ENCODE measurements around the gene AMIGO3. TPM values are rescaled to one million over a fixed set of nuclear protein-coding genes. Genes with fewer than 3 reads are reported as not detected.

Gene AMIGO3
- total and polyA plus RNA-seq, 9 donors = 0.22 to 2.0 (median 0.34) TPM; not detected in 4

GRCh38 chr3:49703956-49704355, 15.5 kb downstream of the AMIGO3 start:
- no peaks in the 10 kb centered on the region for H3K4me1 ChIP-seq (ENCODE audit: insufficient read depth)
- no peaks in the 10 kb centered on the region for H3K36me3 ChIP-seq
- intact Hi-C loops (cut with DNase I) = loop anchor here in 1 of 4 donors (10.0 kb wide), 1 partner anchor 201 kb away; the partner anchor contains the start of gene MST1R
- 84 to 85% (median 85%) methylated on average over 7 of the region's 7 CpGs for WGBS, 3 donors
- DNase-seq = no peak
- H3K27me3 ChIP-seq = no peaks in the 10 kb centered on the region
- H3K9me3 ChIP-seq = no peaks in the 10 kb centered on the region
- H3K4me3 ChIP-seq = no peak overlapping the region
- TF ChIP-seq POLR2A (IDR thresholded peaks at IDR 0.05) = no peak
- TF ChIP-seq EP300 (IDR thresholded peaks at IDR 0.05) = no peak
- TF ChIP-seq, protein P1, sequence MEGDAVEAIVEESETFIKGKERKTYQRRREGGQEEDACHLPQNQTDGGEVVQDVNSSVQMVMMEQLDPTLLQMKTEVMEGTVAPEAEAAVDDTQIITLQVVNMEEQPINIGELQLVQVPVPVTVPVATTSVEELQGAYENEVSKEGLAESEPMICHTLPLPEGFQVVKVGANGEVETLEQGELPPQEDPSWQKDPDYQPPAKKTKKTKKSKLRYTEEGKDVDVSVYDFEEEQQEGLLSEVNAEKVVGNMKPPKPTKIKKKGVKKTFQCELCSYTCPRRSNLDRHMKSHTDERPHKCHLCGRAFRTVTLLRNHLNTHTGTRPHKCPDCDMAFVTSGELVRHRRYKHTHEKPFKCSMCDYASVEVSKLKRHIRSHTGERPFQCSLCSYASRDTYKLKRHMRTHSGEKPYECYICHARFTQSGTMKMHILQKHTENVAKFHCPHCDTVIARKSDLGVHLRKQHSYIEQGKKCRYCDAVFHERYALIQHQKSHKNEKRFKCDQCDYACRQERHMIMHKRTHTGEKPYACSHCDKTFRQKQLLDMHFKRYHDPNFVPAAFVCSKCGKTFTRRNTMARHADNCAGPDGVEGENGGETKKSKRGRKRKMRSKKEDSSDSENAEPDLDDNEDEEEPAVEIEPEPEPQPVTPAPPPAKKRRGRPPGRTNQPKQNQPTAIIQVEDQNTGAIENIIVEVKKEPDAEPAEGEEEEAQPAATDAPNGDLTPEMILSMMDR (IDR thresholded peaks at IDR 0.05) = no peak
- no peak overlapping the region for H3K27ac ChIP-seq

GRCh38 chr3:49703443-49703927, 16.0 kb downstream of the AMIGO3 start:
- TF ChIP-seq, protein P1 (IDR thresholded peaks at IDR 0.05) = peak; percentile 36 to 50 (median 43)
- no peak for TF ChIP-seq POLR2A (IDR thresholded peaks at IDR 0.05)

GRCh38 chr3:49702672-49703071, 16.8 kb downstream of the AMIGO3 start:
- 91 to 94% (median 92%) methylated on average over 11 of the region's 11 CpGs for WGBS, 3 donors
- Histone ChIP-seq H3K4me1 (ENCODE audit: insufficient read depth) (no peaks in the 10 kb centered on the region), H3K27me3 (no peaks in the 10 kb centered on the region), H3K4me3 (no peak overlapping the region), H3K27ac (no peak overlapping the region), H3K36me3 (no peaks in the 10 kb centered on the region), H3K9me3 (no peaks in the 10 kb centered on the region)
- intact Hi-C loops (cut with DNase I) = loop anchor here in 1 of 4 donors (10.0 kb wide), 1 partner anchor 202 kb away; the partner anchor contains the start of gene MST1R
- no peak for DNase-seq
- TF ChIP-seq, protein P1 (IDR thresholded peaks at IDR 0.05) = no peak
- TF ChIP-seq EP300 (IDR thresholded peaks at IDR 0.05) (no peak), POLR2A (IDR thresholded peaks at IDR 0.05) (no peak)

More at GRCh38 chr3:49703443-49703927, 16.0 kb downstream of the AMIGO3 start:
- intact Hi-C loops (cut with DNase I) = loop anchor here in 1 of 4 donors (10.0 kb wide), 1 partner anchor 201 kb away; the partner anchor contains the start of gene MST1R
- no peak overlapping the region for H3K27ac ChIP-seq
- no peaks in the 10 kb centered on the region for H3K27me3 ChIP-seq
- H3K36me3 ChIP-seq = no peaks in the 10 kb centered on the region
- DNase-seq = peak in 4 of 5 donors; percentile 41 to 69 (median 60)
- H3K9me3 ChIP-seq = no peaks in the 10 kb centered on the region
- H3K4me3 ChIP-seq = no peak overlapping the region
- H3K4me1 ChIP-seq (ENCODE audit: insufficient read depth) = no peaks in the 10 kb centered on the region
- WGBS, 3 donors = 55 to 61% (median 59%) methylated on average over 14 of the region's 14 CpGs

- WGBS, 3 donors = 77 to 81% (median 81%) methylated on average over 20 to 21 of the region's 21 CpGs
- Histone ChIP-seq H3K4me3 (no peak overlapping the region), H3K9me3 (no peaks in the 10 kb centered on the region), H3K36me3 (no peaks in the 10 kb centered on the region), H3K4me1 (ENCODE audit: insufficient read depth) (no peaks in the 10 kb centered on the region), H3K27ac (no peak overlapping the region), H3K27me3 (no peaks in the 10 kb centered on the region)
- DNase-seq = no peak
- intact Hi-C loops (cut with DNase I) = loop anchor here in 1 of 4 donors (10.0 kb wide), 1 partner anchor 203 kb away; the partner anchor contains the start of gene MST1R
- TF ChIP-seq EP300 (IDR thresholded peaks at IDR 0.05) (no peak), POLR2A (IDR thresholded peaks at IDR 0.05) (no peak)
- TF ChIP-seq, protein P1 (IDR thresholded peaks at IDR 0.05) = no peak
Measured at GRCh38 chr3:49701388-49702077, 18.0 kb downstream of the AMIGO3 start.
